Ishikawa (cell line): ENCODE data around the gene RBPJ.

ENCODE experiments used
- CEBPB ChIP-seq: IDR thresholded peaks from 2 replicates; pipeline ENCODE4 v1.6.1; 2012
- CREB1 ChIP-seq: IDR thresholded peaks from 2 replicates; pipeline ENCODE4 v1.6.1; 2012; ENCODE audit warnings: low read depth
- EGR1 ChIP-seq: IDR thresholded peaks from 2 replicates; pipeline ENCODE4 v1.6.1; 2012
- EP300 ChIP-seq: IDR thresholded peaks from 2 replicates; pipeline ENCODE4 v1.6.1; 2012; ENCODE audit warnings: borderline replicate concordance
- FOXM1 ChIP-seq: IDR thresholded peaks from 2 replicates; pipeline ENCODE4 v1.6.1; 2012; ENCODE audit warnings: low read depth, borderline replicate concordance
- NFIC ChIP-seq: IDR thresholded peaks from 2 replicates; pipeline ENCODE4 v1.6.1; 2012
- RAD21 ChIP-seq: IDR thresholded peaks from 2 replicates; pipeline ENCODE4 v1.6.1; 2012; ENCODE audit warnings: low read depth
- REST ChIP-seq: IDR thresholded peaks from 2 replicates; pipeline ENCODE4 v1.6.1; 2012; ENCODE audit warnings: low read depth, mild to moderate bottlenecking
- TAF1 ChIP-seq: IDR thresholded peaks from 2 replicates; pipeline ENCODE4 v1.6.1; 2012; ENCODE audit warnings: low read depth, mild to moderate bottlenecking
- TCF12 ChIP-seq: IDR thresholded peaks from 2 replicates; pipeline ENCODE4 v1.6.1; 2012; ENCODE audit warnings: low read depth
- TEAD4 ChIP-seq: IDR thresholded peaks from 2 replicates; pipeline ENCODE4 v1.6.1; 2012
- USF1 ChIP-seq: IDR thresholded peaks from 2 replicates; pipeline ENCODE4 v1.6.1; 2012
- YY1 ChIP-seq: IDR thresholded peaks from 2 replicates; pipeline ENCODE4 v1.6.1; 2012; ENCODE audit warnings: low read depth
- ZBTB7A ChIP-seq: IDR thresholded peaks from 2 replicates; pipeline ENCODE4 v1.6.1; 2012; ENCODE audit warnings: low read depth
- TF ChIP-seq, protein P1 (sequence below): IDR thresholded peaks from 2 replicates; pipeline ENCODE4 v1.6.1; 2012

Gene RBPJ

GRCh38 chr4:26284536-26284935 is 36.3 kb upstream of the RBPJ start:
- no peak for TF ChIP-seq TEAD4

- TF ChIP-seq EP300 (no peak), ZBTB7A (no peak), TCF12 (no peak), USF1 (no peak), NFIC (no peak), YY1 (no peak), TAF1 (no peak), REST (no peak), FOXM1 (no peak), TEAD4 (no peak), RAD21 (no peak), CREB1 (no peak), CEBPB (no peak), EGR1 (no peak)
- TF ChIP-seq, protein P1, sequence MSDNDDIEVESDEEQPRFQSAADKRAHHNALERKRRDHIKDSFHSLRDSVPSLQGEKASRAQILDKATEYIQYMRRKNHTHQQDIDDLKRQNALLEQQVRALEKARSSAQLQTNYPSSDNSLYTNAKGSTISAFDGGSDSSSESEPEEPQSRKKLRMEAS = no peak
Observed at GRCh38 chr4:26285272-26285671, 35.5 kb upstream of the RBPJ start.

DNA sequence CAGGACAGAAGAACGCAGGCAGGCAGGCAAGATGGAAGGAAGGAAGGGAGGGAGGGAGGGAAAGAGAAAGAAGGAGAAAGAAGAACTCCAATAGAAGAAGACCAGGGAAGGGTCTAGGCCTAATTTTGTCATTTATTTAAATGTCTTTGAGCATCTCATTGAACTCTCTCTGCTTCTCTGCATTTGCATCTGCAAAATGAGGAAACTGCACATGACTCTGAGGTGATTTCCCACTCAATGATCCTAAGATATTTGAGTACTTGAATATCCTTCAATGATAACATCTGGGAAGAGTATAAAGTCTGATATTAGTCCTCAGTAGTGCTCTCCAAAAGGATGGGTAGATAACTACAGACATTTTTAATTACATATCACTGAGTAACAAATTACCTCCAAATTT is 33.1 kb upstream of the RBPJ start:
- TF ChIP-seq REST (no peak), ZBTB7A (no peak), USF1 (no peak), EP300 (no peak), EGR1 (no peak), CREB1 (no peak), FOXM1 (no peak), RAD21 (no peak), TCF12 (no peak), TEAD4 (no peak), NFIC (no peak), TAF1 (no peak), CEBPB (no peak)
- TF ChIP-seq, protein P1 = no peak

- TF ChIP-seq REST (no peak), TCF12 (no peak), YY1 (no peak)
Observed at GRCh38 chr4:26288355-26288909, 32.4 kb upstream of the RBPJ start.

DNA sequence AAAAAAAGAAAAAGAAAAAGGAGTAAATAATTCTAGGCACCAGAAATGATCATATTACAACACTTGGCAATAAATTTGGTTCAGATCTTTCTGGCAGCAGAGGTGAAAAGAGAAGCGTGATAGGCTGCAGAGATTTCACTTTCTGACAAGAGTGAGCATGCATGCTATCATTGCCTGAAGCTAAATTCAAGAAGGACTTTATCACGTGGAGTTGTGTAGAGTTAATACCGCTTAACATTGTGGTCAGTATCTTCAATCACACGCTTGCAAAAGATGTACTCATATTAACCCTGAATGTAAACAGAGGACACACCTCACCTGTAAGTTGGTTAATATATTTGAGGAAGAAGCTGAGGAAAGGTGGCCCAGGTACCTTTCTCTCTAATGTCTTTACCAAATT is 31.4 kb upstream of the RBPJ start:
- TF ChIP-seq USF1 (no peak), TCF12 (no peak), TAF1 (no peak), EP300 (no peak), CEBPB (no peak), EGR1 (no peak), NFIC (no peak)
- TF ChIP-seq, protein P1 = no peak
